ENCODE measurements around the gene KDM6B.

The KDM6B gene

GRCh38 chr17:7857713-7858521, 23.9 kb downstream of the KDM6B start, which contains the start of gene CYB5D1 (continued):
- TF ChIP-seq ZNF654 (tag by site-specific recombination; IDR thresholded peaks at IDR 0.05; ENCODE audit: low read depth) (0 out of 2 replicates have a peak, but pooled peaks have one; percentile 1), ZNF549 (tag by site-specific recombination; IDR thresholded peaks at IDR 0.05) (no peak), ZNF174 (tag by site-specific recombination; IDR thresholded peaks at IDR 0.05) (no peak), ZNF530 (tag by site-specific recombination; IDR thresholded peaks at IDR 0.05; ENCODE audit: low read depth) (no peak), ZNF514 (tag by site-specific recombination; IDR thresholded peaks at IDR 0.05) (no peak), MYNN (tag by site-specific recombination; IDR thresholded peaks at IDR 0.05; ENCODE audit: borderline replicate concordance) (no peak), ZEB2 (tag by site-specific recombination; IDR thresholded peaks at IDR 0.05) (0 out of 2 replicates have a peak, but pooled peaks have one; percentile 33), OSR2 (tag by site-specific recombination; IDR thresholded peaks at IDR 0.05) (no peak; the same call in 1 of the 2 replicates), ZNF664 (tag by site-specific recombination; IDR thresholded peaks at IDR 0.05) (0 out of 2 replicates have a peak, but pooled peaks have one; percentile 6), ZNF571 (tag by site-specific recombination; IDR thresholded peaks at IDR 0.05) (no peak), ZBTB8A (tag by site-specific recombination; IDR thresholded peaks at IDR 0.05) (0 out of 2 replicates have a peak, but pooled peaks have one; percentile 10), KLF16 (tag by site-specific recombination; IDR thresholded peaks at IDR 0.05) (no peak; the same call in 1 of the 2 replicates), ZNF658 (tag by site-specific recombination; IDR thresholded peaks at IDR 0.05) (no peak), ZNF292 (tag by site-specific recombination; IDR thresholded peaks at IDR 0.05; ENCODE audit: borderline replicate concordance, low read depth) (no peak), EGR2 (tag by site-specific recombination; IDR thresholded peaks at IDR 0.05; ENCODE audit: low read depth) (no peak), ZNF37A (tag by site-specific recombination; IDR thresholded peaks at IDR 0.05) (no peak), SALL2 (tag by site-specific recombination; IDR thresholded peaks at IDR 0.05; ENCODE audit: borderline replicate concordance) (no peak), ZNF175 (tag by site-specific recombination; IDR thresholded peaks at IDR 0.05) (no peak), ZNF768 (tag by site-specific recombination; IDR thresholded peaks at IDR 0.05) (no peak), ZNF404 (tag by site-specific recombination; IDR thresholded peaks at IDR 0.05) (no peak), ZNF510 (tag by site-specific recombination; IDR thresholded peaks at IDR 0.05; ENCODE audit: insufficient replicate concordance) (no peak), ELK4 (IDR thresholded peaks at IDR 0.05; ENCODE audit: borderline replicate concordance, low read depth, low read length) (0 out of 2 replicates have a peak, but pooled peaks have one; percentile 27), INSM2 (tag by site-specific recombination; IDR thresholded peaks at IDR 0.05) (peak; percentile 9; the same call in 1 of the 2 replicates), ZNF2 (tag by site-specific recombination; IDR thresholded peaks at IDR 0.05) (0 out of 2 replicates have a peak, but pooled peaks have one; percentile 65), ZNF184 (tag by site-specific recombination; IDR thresholded peaks at IDR 0.05) (no peak), ZBTB17 (tag by site-specific recombination; IDR thresholded peaks at IDR 0.05) (peak; percentile 53), TSHZ1 (tag by site-specific recombination; IDR thresholded peaks at IDR 0.05; ENCODE audit: borderline replicate concordance) (no peak), ZNF433 (tag by site-specific recombination; IDR thresholded peaks at IDR 0.05; ENCODE audit: low read depth) (no peak), ZNF146 (tag by site-specific recombination; IDR thresholded peaks at IDR 0.05) (no peak)
- TF ChIP-seq, protein P1, sequence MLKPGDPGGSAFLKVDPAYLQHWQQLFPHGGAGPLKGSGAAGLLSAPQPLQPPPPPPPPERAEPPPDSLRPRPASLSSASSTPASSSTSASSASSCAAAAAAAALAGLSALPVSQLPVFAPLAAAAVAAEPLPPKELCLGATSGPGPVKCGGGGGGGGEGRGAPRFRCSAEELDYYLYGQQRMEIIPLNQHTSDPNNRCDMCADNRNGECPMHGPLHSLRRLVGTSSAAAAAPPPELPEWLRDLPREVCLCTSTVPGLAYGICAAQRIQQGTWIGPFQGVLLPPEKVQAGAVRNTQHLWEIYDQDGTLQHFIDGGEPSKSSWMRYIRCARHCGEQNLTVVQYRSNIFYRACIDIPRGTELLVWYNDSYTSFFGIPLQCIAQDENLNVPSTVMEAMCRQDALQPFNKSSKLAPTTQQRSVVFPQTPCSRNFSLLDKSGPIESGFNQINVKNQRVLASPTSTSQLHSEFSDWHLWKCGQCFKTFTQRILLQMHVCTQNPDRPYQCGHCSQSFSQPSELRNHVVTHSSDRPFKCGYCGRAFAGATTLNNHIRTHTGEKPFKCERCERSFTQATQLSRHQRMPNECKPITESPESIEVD (tag by site-specific recombination; IDR thresholded peaks at IDR 0.05), result no peak
- TF ChIP-seq, protein P2, sequence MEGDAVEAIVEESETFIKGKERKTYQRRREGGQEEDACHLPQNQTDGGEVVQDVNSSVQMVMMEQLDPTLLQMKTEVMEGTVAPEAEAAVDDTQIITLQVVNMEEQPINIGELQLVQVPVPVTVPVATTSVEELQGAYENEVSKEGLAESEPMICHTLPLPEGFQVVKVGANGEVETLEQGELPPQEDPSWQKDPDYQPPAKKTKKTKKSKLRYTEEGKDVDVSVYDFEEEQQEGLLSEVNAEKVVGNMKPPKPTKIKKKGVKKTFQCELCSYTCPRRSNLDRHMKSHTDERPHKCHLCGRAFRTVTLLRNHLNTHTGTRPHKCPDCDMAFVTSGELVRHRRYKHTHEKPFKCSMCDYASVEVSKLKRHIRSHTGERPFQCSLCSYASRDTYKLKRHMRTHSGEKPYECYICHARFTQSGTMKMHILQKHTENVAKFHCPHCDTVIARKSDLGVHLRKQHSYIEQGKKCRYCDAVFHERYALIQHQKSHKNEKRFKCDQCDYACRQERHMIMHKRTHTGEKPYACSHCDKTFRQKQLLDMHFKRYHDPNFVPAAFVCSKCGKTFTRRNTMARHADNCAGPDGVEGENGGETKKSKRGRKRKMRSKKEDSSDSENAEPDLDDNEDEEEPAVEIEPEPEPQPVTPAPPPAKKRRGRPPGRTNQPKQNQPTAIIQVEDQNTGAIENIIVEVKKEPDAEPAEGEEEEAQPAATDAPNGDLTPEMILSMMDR (tag by site-specific recombination; IDR thresholded peaks at IDR 0.05), result no peak; the same call in 1 of the 2 replicates
